Measurements from ENCODE around the gene RAB28. TPM values are rescaled to one million over a fixed set of nuclear protein-coding genes. Genes with fewer than 3 reads are reported as not detected.

RAB28 gene
- total RNA-seq, 2 donors from 2014 or later, result 10.9 to 14.5 TPM

- Histone ChIP-seq H3K36me3 (replicated peaks in 1 of 2; ENCODE audit: insufficient read depth in 1 of 2, low read depth in 2 of 2) (no peaks in the 10 kb centered on the region), H3K9me3 (no peaks in the 10 kb centered on the region), H3K4me1 (no peaks in the 10 kb centered on the region), H3K4me3 (no peak overlapping the region), H3K27me3 (no peaks in the 10 kb centered on the region), H3K27ac (no peak overlapping the region)
- intact Hi-C loops (cut with DNase I), result no loop called here
- 67 to 79% methylated on average over 1 of the region's 1 CpG for WGBS, 2 donors
- ATAC-seq, result no peak
- DNase-seq, result no peak
- no peak for TF ChIP-seq POLR2A (IDR thresholded peaks at IDR 0.05)
- TF ChIP-seq CTCF (IDR thresholded peaks at IDR 0.05), result no peak
Measured at GRCh38 chr4:13329340-13329850, 154.7 kb downstream of the RAB28 start.

GRCh38 chr4:13328591-13328990, 155.5 kb downstream of the RAB28 start:
- Histone ChIP-seq H3K27me3 (no peaks in the 10 kb centered on the region), H3K9me3 (no peaks in the 10 kb centered on the region), H3K27ac (no peak overlapping the region), H3K4me1 (no peaks in the 10 kb centered on the region), H3K36me3 (replicated peaks in 1 of 2; ENCODE audit: insufficient read depth in 1 of 2, low read depth in 2 of 2) (no peaks in the 10 kb centered on the region), H3K4me3 (no peak overlapping the region)
- TF ChIP-seq POLR2A (IDR thresholded peaks at IDR 0.05), result no peak
- TF ChIP-seq CTCF (IDR thresholded peaks at IDR 0.05), result no peak
- intact Hi-C loops (cut with DNase I), result no loop called here
- DNase-seq (no peak), ATAC-seq (no peak)
- WGBS, 2 donors, result 75 to 83% methylated on average over 2 of the region's 2 CpGs

- DNase-seq (no peak), ATAC-seq (no peak)
- TF ChIP-seq CTCF (IDR thresholded peaks at IDR 0.05), result no peak
- TF ChIP-seq POLR2A (IDR thresholded peaks at IDR 0.05), result no peak
- no peaks in the 10 kb centered on the region for H3K9me3 ChIP-seq
- no peak overlapping the region for H3K4me3 ChIP-seq
- H3K27ac ChIP-seq, result no peak overlapping the region
- WGBS, 2 donors, result 93 to 95% methylated on average over 3 of the region's 3 CpGs
- H3K4me1 ChIP-seq, result no peaks in the 10 kb centered on the region
- intact Hi-C loops (cut with DNase I), result no loop called here
- no peaks in the 10 kb centered on the region for H3K36me3 ChIP-seq (replicated peaks in 1 of 2; ENCODE audit: insufficient read depth in 1 of 2, low read depth in 2 of 2)
- H3K27me3 ChIP-seq, result no peaks in the 10 kb centered on the region
Measured at GRCh38 chr4:13327991-13328390, 156.1 kb downstream of the RAB28 start.

GRCh38 chr4:13325744-13326143, 158.4 kb downstream of the RAB28 start:
- no peak overlapping the region for H3K4me3 ChIP-seq
- 42 to 50% methylated on average over 3 of the region's 3 CpGs for WGBS, 2 donors

More at GRCh38 chr4:13325744-13326143, 158.4 kb downstream of the RAB28 start:
- H3K36me3 ChIP-seq (replicated peaks in 1 of 2; ENCODE audit: insufficient read depth in 1 of 2, low read depth in 2 of 2), result no peaks in the 10 kb centered on the region
- no peaks in the 10 kb centered on the region for H3K4me1 ChIP-seq
- no peak for ATAC-seq
- TF ChIP-seq CTCF (IDR thresholded peaks at IDR 0.05), result no peak
- no peak for TF ChIP-seq POLR2A (IDR thresholded peaks at IDR 0.05)
- H3K27ac ChIP-seq, result no peak overlapping the region
- DNase-seq, result no peak
- intact Hi-C loops (cut with DNase I), result no loop called here
- no peaks in the 10 kb centered on the region for H3K27me3 ChIP-seq
- no peaks in the 10 kb centered on the region for H3K9me3 ChIP-seq
